Measurements from ENCODE around the gene TMC1. TPM values are rescaled to one million over a fixed set of nuclear protein-coding genes. Genes with fewer than 3 reads are reported as not detected.

Gene TMC1
- total and polyA plus RNA-seq, 2 of the 13 experiments (the other 11 are each of a cell fraction or from before 2014, with no cell fraction given) = 0.02 to 0.03 TPM

GRCh38 chr9:72858089-72858912 is 336.9 kb downstream of the TMC1 start (continued):
- peak; percentile 89 for TF ChIP-seq ZFP36L1 (CRISPR knock-in tag; IDR thresholded peaks at IDR 0.05)
- TF ChIP-seq CEBPG (CRISPR knock-in tag; IDR thresholded peaks at IDR 0.05) = 0 out of 2 replicates have a peak, but pooled peaks have one; percentile 17
- TF ChIP-seq SRSF9 (IDR thresholded peaks at IDR 0.05; ENCODE audit: borderline replicate concordance, insufficient read depth, low read depth, low read length, poor library complexity, severe bottlenecking) = no peak
- no peak for TF ChIP-seq ZNF660 (CRISPR knock-in tag; IDR thresholded peaks at IDR 0.05; ENCODE audit: borderline replicate concordance, low read depth)
- TF ChIP-seq HOMEZ (CRISPR knock-in tag; IDR thresholded peaks at IDR 0.05; ENCODE audit: low read depth) = peak; percentile 98
- TF ChIP-seq PAX8 (CRISPR knock-in tag; IDR thresholded peaks at IDR 0.05; ENCODE audit: borderline replicate concordance) = no peak
- TF ChIP-seq HNRNPLL (IDR thresholded peaks at IDR 0.05; ENCODE audit: low read depth, low read length, poor library complexity, severe bottlenecking) = no peak
- no peak for TF ChIP-seq HMG20B (CRISPR knock-in tag; conservative IDR thresholded peaks at IDR 0.05)
- no peak for TF ChIP-seq ZNF282 (IDR thresholded peaks at IDR 0.05; ENCODE audit: partially characterized antibody)
- no peak for TF ChIP-seq ZNF597 (CRISPR knock-in tag; IDR thresholded peaks at IDR 0.05)
- TF ChIP-seq ZSCAN22 (CRISPR knock-in tag; IDR thresholded peaks at IDR 0.05) = no peak
- peak; percentile 66; the same call in 1 of the 2 replicates for TF ChIP-seq ZNF816 (CRISPR knock-in tag; IDR thresholded peaks at IDR 0.05; ENCODE audit: borderline replicate concordance)
- peak; percentile 88 for TF ChIP-seq RXRB (CRISPR knock-in tag; IDR thresholded peaks at IDR 0.05; ENCODE audit: borderline replicate concordance)
- peak; percentile 67; the same call in 1 of the 2 replicates for TF ChIP-seq YEATS4 (CRISPR knock-in tag; IDR thresholded peaks at IDR 0.05; ENCODE audit: borderline replicate concordance)
- 0 out of 2 replicates have a peak, but pooled peaks have one; percentile 14 for TF ChIP-seq ZNF263 (CRISPR knock-in tag; IDR thresholded peaks at IDR 0.05)
- no peak for TF ChIP-seq BCLAF1 (IDR thresholded peaks at IDR 0.05)
- TF ChIP-seq ZMYM4 (CRISPR knock-in tag; IDR thresholded peaks at IDR 0.05) = peak; percentile 97
- peak; percentile 84 for TF ChIP-seq DMAP1 (CRISPR knock-in tag; IDR thresholded peaks at IDR 0.05)
- no peak for TF ChIP-seq ZNF101 (CRISPR knock-in tag; IDR thresholded peaks at IDR 0.05; ENCODE audit: borderline replicate concordance, low read depth)
- 0 out of 2 replicates have a peak, but pooled peaks have one; percentile 29 for TF ChIP-seq TEAD2 (CRISPR knock-in tag; IDR thresholded peaks at IDR 0.05)
- no peak for TF ChIP-seq MEF2D (CRISPR knock-in tag; IDR thresholded peaks at IDR 0.05)
- 0 out of 2 replicates have a peak, but pooled peaks have one; percentile 41 for TF ChIP-seq MTA1 (CRISPR knock-in tag; IDR thresholded peaks at IDR 0.05; ENCODE audit: borderline replicate concordance)
- no peak for TF ChIP-seq PCBP2 (optimal IDR thresholded peaks at IDR 0.05; ENCODE audit: low read depth, low read length, poor library complexity, severe bottlenecking)
- TF ChIP-seq ZNF414 (CRISPR knock-in tag; IDR thresholded peaks at IDR 0.05) = 0 out of 2 replicates have a peak, but pooled peaks have one; percentile 49

All from HepG2 (cell line).